GM21423 (cell line): Measurements from ENCODE around the gene YPEL1.

Experiments used
- ATAC-seq: cut with Tn5 transposase; IDR thresholded peaks from one replicate; pipeline ENCODE4 v1.9.1; 2021; ENCODE audit warnings: mild to moderate bottlenecking, moderate library complexity; ENCODE audit not compliant: unreplicated experiment

The YPEL1 gene, protein sequence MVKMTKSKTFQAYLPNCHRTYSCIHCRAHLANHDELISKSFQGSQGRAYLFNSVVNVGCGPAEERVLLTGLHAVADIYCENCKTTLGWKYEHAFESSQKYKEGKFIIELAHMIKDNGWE

DNA sequence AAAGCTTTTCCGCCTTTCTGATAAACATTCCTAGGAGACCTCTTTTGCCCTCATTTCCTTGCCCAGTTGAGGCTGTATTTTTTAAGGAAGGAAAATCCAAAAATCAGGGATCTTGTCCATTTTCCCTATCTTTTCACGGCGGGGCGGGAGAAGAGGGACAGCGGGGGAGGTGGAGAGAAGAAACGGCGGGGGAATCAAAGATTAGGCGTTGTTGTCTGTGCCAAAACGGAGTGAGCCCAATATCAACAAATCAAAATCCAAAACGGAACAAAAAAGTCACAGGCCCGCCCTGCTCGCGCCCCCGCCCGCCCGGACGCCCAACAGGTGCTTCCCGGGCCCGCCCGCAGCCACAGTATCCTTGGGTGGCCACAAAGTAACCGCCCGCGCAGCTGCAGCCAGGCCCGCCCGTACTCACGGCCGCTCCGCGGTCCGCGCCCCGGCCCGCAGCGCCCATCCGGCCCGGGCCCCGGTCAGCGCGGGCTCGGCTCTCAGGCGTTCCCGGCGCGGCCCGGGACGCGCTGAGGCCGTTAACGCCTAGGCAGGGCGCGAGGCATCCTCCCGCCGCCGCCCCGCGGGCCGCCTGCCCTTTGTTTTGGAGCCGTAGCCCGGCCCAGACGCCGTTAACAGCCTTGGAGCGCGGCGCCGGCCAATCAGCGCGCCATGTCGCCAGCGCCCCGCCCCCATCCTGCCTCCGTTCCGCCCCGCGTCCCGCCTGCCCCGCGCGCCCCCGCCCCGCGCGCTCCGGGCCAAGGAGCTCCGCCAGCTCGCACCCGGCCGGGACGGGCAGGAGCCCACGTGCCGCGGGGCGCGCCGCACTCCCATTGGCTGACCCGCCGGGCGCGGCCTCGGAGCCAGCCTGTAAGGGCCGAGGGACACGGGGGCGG is at the start of gene YPEL1:
Gene YPEL1 (minus strand): TSS at position 595 of the 884 bp plus-strand sequence. CDS start 25,050 bp downstream, outside the sequence.
- peak; percentile 86 for ATAC-seq

DNA sequence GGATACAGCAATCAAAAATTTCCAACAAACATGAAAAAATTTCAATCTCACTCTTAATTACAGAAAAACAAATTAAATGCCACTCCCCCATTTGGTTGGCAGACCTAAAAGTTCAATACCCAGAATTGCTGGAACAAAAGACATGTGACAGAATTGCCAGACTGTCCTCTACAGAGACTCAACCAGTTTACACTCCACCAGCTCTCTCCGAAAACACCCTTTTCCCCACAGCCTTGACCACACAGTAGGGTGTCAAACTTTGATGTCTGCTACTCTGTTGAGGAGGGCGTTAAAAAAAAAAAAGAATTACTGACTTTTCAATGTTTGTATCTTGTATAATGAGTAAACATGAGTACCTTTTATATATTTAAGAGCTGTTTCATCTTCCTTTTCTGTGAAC is 44.7 kb upstream of the YPEL1 start:
- no peak for ATAC-seq

DNA sequence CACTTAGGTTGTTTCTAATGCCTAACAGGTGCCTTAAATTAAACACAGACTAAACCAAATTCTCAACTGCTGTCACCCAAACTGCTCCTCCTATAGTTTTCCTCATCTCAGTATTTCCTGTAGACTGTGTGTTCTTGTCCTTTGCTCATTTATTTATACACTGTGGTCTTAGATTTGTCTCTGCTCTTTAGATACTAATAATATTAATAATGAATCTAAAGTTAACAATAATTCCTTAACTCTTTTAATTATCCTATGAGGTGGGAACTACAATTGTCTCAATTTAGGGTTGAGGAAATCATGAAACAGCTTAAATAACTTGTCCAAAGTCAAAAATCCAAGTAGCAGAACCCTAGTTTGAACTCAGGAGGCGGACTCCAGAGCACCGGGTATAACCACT is 43.9 kb upstream of the YPEL1 start:
- ATAC-seq = no peak

DNA sequence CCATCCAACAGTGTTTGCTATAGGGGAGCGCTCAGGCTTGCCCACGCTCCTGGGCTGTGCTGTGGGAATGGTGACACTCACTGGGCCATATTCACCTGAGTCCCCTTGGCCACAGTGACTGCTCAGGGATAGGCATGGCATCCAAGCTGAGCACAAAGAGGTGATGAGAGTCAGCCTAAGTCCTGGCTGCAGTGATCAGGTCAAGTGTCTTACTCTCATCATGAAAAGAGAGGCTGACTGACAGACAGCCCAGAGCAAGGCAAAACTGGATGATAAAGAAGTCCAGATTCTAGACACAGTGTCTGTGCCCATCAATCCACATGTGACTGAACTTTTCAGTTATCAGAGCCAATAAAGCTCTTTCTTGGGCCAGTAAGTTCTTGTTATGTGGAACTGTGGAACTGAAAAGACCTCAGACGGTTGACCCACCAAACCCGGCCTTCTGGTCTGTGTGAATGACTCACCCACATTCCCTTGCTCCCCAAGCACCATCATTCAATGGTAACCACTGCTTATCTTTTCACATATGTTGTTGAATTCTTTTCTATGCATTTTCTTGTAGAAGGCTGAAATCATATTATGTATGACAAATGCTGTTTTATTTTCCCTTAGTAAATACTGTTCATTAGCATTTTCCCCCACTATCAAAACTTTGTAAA is 43.2 kb upstream of the YPEL1 start:
- no peak for ATAC-seq

DNA sequence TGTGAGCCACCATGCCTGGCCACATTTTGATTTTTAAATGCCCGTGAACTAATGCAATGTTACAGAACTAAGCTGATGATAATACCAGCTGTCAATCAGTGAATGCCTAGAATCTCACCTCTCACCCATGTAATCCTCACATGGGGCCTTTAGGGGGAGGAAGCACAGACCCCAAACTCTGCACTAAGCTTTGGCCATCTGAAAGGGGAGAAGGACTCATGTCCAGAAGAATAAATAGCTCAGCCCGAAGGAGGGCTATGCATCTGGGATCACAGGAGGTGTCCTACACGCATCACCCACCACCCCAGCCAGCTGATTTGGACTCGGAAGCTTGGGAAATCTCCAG is 36.0 kb upstream of the YPEL1 start:
- ATAC-seq = no peak

DNA sequence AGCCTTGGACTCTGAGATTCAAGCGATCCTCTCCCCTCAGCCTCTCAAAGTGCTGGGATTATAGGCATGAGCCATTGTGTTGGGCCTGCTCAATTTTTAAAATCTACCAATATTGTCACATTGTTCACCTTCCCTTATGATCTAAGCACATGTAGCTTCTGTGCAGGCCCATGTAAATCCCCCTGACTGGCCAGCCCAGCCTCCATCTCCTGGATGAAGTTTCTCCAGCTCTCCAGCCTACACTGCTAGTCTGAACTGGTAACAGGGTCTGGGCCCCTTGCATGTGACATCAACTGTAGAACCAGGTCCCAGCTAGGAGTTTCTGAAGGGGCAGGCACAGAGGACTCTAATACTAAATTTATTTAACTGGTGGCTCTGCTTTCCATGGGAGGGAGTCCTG is 32.8 kb upstream of the YPEL1 start:
- no peak for ATAC-seq

DNA sequence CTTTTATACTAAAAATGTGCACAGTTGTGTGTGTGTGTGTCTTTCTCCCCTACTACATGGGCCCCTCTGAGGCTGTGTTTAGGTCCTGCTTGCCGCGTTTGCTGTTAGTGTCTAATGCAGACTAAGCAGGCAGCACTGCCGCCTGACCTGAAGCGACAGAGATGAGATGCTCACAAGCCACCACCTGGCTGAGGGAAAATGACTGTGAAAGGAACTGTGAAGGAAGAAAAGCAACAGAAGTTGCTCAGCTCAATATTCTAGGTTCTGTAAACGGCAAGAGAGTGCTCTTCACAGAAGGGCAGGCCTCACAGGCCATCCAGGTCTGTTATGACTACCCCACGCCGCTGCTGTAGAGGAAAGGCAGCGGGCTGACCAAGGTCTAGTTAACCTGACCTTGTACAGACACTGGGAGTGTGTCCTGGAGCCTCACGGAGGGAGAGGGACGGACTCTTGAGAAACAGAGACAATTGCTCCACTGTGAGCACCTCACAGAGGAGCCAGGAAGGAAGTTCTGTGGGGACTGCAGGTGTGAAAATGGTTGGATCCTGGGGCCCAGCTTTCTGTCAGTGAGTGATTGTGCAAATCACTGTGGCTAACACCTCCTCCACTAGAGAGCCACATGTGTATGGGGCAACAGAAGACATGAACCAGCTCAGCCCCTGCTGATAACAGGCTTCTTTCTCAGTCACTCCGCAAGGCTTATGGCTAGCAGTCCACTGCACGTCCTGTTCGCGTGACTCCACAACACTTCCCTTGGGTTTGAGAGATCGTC is 31.3 kb upstream of the YPEL1 start:
- peak; percentile 70 for ATAC-seq

DNA sequence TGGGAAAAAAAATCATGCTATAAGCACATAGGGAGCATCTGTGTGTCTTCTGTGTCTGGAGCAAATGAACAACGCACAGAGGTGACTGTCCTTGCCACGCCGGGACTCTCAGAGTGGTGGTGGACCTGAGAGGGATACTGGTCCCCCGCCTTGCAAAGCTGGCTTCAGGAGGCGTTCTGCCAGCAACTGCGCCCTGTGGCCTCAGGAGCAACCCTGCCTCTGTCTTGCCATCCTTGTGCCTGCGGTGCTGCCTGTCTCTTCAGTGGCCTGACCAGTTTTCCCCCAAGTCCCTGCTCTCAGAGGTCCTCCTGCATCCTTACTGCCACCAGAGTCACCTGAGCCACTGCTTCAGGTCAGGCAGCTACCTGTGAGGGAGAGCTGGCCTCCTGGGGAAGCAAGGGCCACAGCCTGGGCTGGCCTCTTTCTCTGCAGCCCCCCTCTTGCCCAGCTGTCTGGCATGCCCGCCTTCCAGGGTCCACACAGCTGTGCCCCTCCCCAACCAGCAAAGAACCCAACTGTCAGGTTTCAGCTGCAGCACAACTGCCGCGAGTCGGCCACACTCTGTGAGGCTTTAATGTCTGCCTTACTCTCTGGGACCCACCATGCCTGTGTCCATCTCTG is 30.4 kb upstream of the YPEL1 start:
- no peak for ATAC-seq

DNA sequence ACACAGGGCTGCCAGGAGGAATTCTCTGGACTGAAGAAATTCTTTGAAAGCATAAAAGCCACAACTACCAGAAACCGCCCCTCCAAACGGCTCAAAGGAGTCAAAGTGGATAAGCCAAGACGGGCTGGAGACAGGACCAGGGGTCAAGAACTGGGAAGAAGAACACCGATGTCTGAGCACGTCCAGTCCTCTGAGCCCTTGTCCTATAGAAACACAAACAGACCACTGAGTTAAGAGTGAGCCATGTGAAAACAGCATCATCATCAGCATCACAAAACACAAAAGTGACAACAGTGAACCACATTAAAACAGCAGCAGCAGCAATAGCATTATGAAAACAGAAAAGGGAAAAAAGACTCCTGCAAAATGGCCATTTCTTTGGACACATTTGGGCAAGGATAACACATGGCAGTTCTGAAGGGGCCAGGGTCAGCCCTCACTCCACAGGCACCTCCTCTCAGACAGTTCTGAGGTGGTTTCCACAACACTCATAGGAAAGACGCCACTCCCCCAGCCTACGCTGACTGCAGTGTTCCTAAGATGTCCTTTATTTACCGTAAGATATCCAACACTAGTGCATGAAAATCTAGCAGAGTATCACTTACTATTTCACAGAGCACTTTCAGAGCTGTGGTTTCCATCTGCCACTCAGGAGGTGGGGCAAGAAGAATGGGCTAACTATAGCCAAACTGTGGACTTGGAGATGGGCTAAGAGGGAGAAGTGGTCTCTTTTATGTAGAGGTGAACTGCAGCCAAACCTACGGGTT is 28.6 kb upstream of the YPEL1 start:
- no peak for ATAC-seq

DNA sequence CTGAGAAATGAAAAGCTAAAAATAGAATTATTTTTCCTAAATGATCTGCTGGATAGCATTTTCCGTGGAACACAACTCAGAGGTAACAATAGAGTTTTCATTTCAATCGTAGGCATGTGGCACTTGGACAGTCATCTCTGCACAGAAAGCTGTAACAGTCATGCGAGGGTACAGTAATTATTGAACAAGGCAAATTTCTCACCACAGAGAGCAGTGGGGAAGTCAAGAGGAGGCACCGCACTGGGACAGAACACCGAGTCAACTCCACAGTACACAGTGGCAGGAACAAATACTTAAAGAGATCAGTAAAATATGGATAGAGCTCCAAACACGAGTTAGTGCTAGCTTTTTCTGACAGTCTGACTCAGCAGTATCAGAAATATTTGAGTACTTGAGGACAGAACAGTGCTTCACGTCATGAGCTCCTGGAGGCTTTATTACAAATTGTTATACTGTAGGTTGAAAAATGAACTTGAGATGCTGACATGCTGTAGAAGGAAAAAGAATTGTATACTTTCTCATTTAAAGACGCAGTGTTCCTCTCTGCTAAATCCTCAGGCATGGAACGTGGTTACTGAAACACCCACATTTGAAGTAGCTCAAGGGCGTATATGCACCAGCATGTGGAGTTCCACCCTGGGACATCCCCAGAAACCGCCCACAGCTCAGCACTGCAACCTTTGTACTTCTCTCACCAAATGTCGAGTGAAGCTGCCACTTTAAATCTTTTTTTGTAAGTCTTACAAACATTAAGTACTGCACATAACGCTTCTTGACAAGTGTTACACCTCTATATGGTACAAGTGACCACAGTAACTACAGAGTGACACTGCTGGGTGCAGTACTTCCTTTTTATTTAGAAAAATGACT is 27.4 kb upstream of the YPEL1 start:
- no peak for ATAC-seq

DNA sequence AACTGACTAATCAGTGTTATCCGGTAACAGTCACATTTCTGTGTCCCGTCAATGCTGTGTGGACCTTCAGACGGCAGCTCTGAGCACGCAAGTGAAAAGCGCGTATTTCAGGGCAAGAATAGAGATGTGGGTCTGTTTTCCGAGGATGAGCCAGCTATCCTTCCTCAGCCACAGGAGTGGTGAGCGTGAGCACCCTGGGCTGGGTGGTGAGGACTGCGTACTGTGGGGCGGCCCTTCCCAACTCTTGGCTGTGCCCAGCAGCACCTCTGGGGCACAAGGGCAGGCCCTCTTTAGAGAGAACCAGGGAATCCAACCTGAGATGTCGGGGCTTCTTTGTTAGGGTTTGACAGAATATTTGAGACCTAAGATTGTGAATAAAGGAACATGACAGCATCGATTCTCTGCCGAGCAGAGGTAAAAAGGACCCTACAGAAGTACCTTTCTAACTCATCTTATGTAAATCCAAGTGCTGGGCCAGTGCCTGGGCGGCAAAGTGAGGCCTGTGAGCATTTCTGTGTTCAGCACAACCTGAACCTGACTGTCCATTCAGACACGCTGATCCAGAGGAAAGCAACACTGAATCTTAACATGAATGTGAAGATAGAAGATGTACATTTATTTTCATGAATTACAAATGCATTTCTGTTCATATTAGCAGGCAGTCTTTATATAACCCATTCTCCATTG is 26.5 kb upstream of the YPEL1 start:
- no peak for ATAC-seq

DNA sequence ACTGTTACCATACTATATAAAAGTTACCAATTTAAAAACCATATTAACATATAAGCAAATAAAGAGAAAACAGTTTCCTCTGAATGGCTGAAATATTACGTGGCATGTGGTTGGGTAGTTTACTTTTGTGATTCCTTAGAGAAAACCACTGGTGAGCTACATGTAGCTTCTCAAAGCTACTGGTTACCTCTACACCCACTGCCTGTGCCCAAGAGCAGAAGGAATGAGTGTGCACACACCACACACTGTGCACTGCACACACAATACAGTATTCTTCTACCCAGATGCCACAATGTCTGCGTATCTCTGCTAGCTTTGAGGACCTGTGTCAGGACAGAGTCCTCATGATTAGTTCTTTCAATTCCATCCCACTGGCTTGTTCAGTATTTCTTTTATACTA is 25.5 kb upstream of the YPEL1 start:
- ATAC-seq = no peak

DNA sequence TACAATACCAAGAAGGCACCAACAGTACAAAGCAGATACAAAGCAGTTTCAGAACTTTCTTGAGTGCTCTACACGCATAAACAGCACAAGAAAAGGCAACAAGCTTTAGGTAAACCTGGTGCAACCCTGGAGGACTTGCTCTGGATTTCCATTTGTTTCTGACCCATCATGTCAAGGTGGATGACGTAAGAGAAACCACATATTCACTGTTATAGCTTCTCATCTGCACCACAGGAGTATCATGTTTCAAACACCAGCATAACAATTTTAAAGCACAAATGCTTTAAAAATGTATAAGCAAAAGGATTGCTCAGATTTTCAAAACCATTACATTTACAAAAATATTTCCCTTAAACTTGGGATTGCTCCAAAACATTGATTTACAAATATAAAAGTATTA is 25.0 kb upstream of the YPEL1 start:
- ATAC-seq = no peak

DNA sequence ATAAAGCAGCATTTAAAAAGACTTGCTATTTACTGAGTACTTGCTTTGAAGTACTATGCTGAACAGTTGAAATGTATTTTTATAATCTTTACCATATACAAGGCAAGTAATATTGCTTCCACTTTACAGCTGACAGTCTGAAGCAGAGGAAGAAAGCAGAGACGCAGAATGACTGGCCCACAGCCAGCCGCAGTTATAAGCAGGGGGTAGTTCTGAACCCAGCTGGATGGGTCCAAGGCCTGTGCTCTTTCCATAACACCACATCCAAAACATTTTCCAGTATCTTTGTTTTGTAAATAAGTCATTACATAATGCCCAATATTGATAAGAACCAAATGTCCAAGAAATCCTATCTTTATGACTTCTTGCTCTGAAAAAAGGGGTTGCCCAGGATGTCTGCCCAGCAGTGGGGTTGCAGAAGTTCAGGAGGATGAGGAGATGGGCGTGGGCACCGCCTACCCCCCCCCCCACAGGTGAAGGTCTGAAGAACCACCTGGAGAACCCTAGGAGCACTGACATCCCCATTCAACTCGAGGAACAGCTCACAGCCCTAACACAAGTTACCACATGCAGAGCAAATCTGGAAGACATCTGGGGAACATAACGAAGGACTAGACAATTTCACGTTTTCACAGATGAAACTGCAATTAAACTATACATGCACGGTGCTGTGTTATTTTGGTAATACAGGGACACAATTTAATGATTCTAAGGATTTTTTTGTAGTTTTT is 24.2 kb upstream of the YPEL1 start:
- no peak for ATAC-seq

DNA sequence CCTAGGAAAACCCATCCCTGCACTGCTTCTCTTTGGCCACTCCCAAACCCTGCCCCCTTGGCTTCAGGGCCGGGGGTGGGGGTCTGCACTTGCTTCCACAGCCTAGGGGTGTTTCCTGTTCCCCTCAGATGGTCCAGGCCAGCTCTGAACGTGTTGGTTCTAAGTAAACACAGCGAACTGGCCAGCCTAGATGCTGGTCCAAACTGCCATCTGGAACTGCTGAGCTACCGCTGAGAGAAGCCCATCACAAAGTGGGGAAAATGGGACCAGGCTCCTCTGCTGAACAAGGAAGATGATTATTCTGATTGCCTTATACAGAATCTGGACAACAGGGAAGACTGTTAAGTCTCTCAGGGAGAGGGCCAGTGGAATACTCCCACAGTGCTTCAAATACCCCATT is 23.5 kb upstream of the YPEL1 start:
- no peak for ATAC-seq

DNA sequence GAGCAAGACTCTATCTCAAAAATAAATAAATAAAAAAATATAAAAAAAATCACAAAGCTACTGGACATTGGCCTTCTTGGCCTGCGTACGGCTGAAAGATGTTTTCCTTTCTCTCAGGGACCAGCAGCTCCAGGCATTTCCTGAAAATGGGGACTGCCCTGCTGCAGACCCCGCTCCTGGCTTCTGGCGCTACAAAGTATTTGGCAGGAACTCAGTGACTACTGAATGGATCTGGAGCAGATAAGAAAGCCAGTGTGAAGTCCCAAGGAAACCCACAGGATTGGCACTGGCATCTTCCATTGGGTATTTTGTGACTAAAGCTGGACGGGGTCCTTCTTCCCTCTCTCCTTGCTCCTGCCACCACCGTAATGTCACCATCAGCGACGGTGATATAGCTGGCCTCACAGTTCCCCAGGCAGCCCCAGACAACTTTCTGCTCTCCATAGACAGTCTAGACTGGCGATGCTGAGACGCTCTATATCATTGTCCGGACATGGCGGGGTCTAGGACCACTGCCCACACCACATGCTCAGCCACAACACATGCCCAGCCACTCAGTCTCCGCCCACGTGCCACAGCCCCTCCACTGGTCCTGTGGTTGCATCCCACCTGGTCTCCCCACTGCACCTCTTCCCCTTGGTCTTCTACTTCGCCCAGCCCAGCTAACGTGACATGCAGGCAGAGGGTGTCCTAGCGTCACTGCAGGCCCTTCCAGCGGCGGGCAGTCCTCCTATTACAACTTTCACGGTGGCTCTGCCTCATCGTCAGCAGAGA is 22.7 kb upstream of the YPEL1 start:
- no peak for ATAC-seq

DNA sequence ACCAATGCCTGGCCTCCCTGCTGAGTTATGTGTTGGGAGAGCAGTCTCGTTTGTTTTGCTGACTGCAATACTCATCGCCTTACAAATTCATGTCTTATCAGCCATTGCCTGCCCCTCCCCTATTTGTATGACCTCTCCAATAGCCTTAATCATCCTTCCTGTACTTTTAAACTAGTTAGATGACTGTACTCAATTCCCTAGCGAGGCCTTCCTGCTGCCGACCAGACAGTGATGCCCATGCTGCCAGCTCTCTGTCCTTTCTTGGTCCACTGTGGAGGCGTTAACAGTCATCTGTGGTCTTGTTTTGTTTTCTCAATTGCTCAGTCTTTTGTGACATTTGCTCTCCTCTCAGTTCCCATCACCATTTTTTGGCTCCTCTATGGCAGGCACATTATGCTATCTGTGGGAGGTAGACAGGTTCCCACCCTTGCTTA is 20.3 kb upstream of the YPEL1 start:
- peak; percentile 41 for ATAC-seq
